IMR-90 (cell line): ENCODE measurements around the gene ARID5A. TPM values are rescaled to one million over a fixed set of nuclear protein-coding genes. Genes with fewer than 3 reads are reported as not detected.

Experiments
- ATAC-seq: fragments of 200-7000 bp; cut with Tn5 transposase; 2 replicates; pipeline ENCODE4 v1.9.1; 2020; ENCODE audit warnings: low read depth, mild to moderate bottlenecking, moderate library complexity
- BruUV-seq: library from RNA; stranded (reverse); fragments of 400-500 nt; replicated peaks from 2 replicates; lab custom pipeline; 2021; lab: Mats Ljungman, UMichigan
- CTCF ChIA-PET: fragments of 300-600 bp; formaldehyde crosslinking; extraction: SDS; loops from one replicate; lab custom pipeline; 2021; ENCODE audit warnings: antibody characterized with exemption; lab: Yijun Ruan, JAX
- POLR2A ChIA-PET: fragments of 300-600 bp; sonication (Branson Sonifier 250); formaldehyde crosslinking; loops from one replicate; lab custom pipeline; 2022; ENCODE audit warnings: antibody characterized with exemption; ENCODE audit not compliant: unreplicated experiment; lab: Charles Lee
- DNase-seq: peaks from one replicate; pipeline ENCODE4 v3.0.0; 2013
- H2AFZ ChIP-seq: replicated peaks from 2 replicates; pipeline ENCODE3; 2013; ENCODE audit warnings: low read length, mild to moderate bottlenecking; ENCODE audit not compliant: poor library complexity
- H2AK5ac ChIP-seq: 2 replicates; pipeline ENCODE4 v1.6.1; 2013; ENCODE audit warnings: low read depth, low read length, inconsistent platforms
- H2AK9ac ChIP-seq: replicated peaks from 2 replicates; pipeline ENCODE3; 2013; ENCODE audit warnings: mild to moderate bottlenecking, low read depth, low read length, moderate library complexity; ENCODE audit not compliant: poor library complexity
- H2BK120ac ChIP-seq: 2 replicates; pipeline ENCODE4 v1.6.1; 2013; ENCODE audit warnings: low read depth, low read length, inconsistent platforms
- H2BK15ac ChIP-seq: 3 replicates; pipeline ENCODE4 v1.6.1; 2013; ENCODE audit warnings: low read depth, low read length, inconsistent platforms
- H2BK20ac ChIP-seq: 2 replicates; pipeline ENCODE4 v1.6.1; 2013; ENCODE audit warnings: low read depth, mild to moderate bottlenecking, inconsistent platforms, low read length, moderate library complexity
- H2BK5ac ChIP-seq: 2 replicates; pipeline ENCODE4 v1.6.1; 2013; ENCODE audit warnings: mild to moderate bottlenecking, low read depth, low read length, inconsistent platforms; ENCODE audit not compliant: poor library complexity, severe bottlenecking
- H3K14ac ChIP-seq: replicated peaks from 2 replicates; pipeline ENCODE4 v1.6.1; 2013; ENCODE audit warnings: low read depth, low read length, inconsistent platforms
- H3K18ac ChIP-seq: 2 replicates; pipeline ENCODE4 v1.6.1; 2013; ENCODE audit warnings: low read depth, low read length, control low read depth
- H3K23ac ChIP-seq: 2 replicates; pipeline ENCODE4 v1.6.1; 2013; ENCODE audit warnings: low read depth, low read length, inconsistent platforms
- H3K27ac ChIP-seq: 2 replicates; pipeline ENCODE4 v1.5.1; 2013; ENCODE audit warnings: mild to moderate bottlenecking, control low read depth, low read length; ENCODE audit not compliant: insufficient read depth
- H3K27me3 ChIP-seq: 2 replicates; pipeline ENCODE4 v1.6.1; 2013; ENCODE audit warnings: low read length; ENCODE audit not compliant: control insufficient read depth, insufficient read depth
- H3K36me3 ChIP-seq: 2 replicates; pipeline ENCODE4 v1.6.1; 2013; ENCODE audit warnings: low read length, mixed read lengths; ENCODE audit not compliant: control insufficient read depth, insufficient read depth
- H3K4ac ChIP-seq: 2 replicates; pipeline ENCODE4 v1.6.1; 2013; ENCODE audit warnings: low read depth, low read length, inconsistent platforms
- H3K4me1 ChIP-seq: 2 replicates; pipeline ENCODE4 v1.6.1; 2013; ENCODE audit warnings: low read length, mixed read lengths; ENCODE audit not compliant: control insufficient read depth, insufficient read depth
- H3K4me2 ChIP-seq: 2 replicates; pipeline ENCODE4 v1.6.1; 2013; ENCODE audit warnings: low read depth, mild to moderate bottlenecking, control low read depth, low read length, moderate library complexity
- H3K4me3 ChIP-seq: 2 replicates; pipeline ENCODE4 v1.5.1; 2013; ENCODE audit warnings: low read depth, mild to moderate bottlenecking, control low read depth, low read length, moderate library complexity; ENCODE audit not compliant: insufficient read depth
- H3K56ac ChIP-seq: 2 replicates; pipeline ENCODE4 v1.6.1; 2013; ENCODE audit warnings: low read length, inconsistent platforms; ENCODE audit not compliant: insufficient read depth; ENCODE audit errors: extremely low read depth
- H3K79me1 ChIP-seq, 2 experiments: 2 replicates each; pipeline ENCODE4 v1.6.1; 2013; ENCODE audit warnings: low read length in 2 of 2, inconsistent platforms in 1 of 2, low read depth in 1 of 2
- H3K9ac ChIP-seq: 2 replicates; pipeline ENCODE4 v1.6.1; 2013; ENCODE audit warnings: low read depth, low read length, control low read depth
- H3K9me1 ChIP-seq: 2 replicates; pipeline ENCODE4 v1.6.1; 2013; ENCODE audit warnings: low read length, inconsistent platforms; ENCODE audit not compliant: insufficient read depth
- H3K9me3 ChIP-seq: 2 replicates; pipeline ENCODE4 v1.6.1; 2013; ENCODE audit warnings: low read length; ENCODE audit not compliant: control insufficient read depth, insufficient read depth
- H4K20me1 ChIP-seq: 2 replicates; pipeline ENCODE4 v1.6.1; 2013; ENCODE audit warnings: low read length, inconsistent platforms; ENCODE audit not compliant: insufficient read depth
- H4K5ac ChIP-seq: 2 replicates; pipeline ENCODE4 v1.6.1; 2013; ENCODE audit warnings: mild to moderate bottlenecking, low read depth, low read length, control low read depth
- H4K8ac ChIP-seq, 2 experiments: 2 replicates each; pipeline ENCODE4 v1.6.1; 2013; ENCODE audit warnings: low read depth in 2 of 2, low read length in 2 of 2, control low read depth in 1 of 2, inconsistent platforms in 1 of 2
- H4K91ac ChIP-seq: 2 replicates; pipeline ENCODE4 v1.6.1; 2013; ENCODE audit warnings: low read depth, low read length, inconsistent platforms; ENCODE audit not compliant: insufficient read depth
- CHD1 ChIP-seq: IDR thresholded peaks from 2 replicates; pipeline ENCODE4 v1.6.1; 2012; ENCODE audit warnings: low read depth, low read length, improper control_type of control experiment
- RAD21 ChIP-seq: IDR thresholded peaks from 2 replicates; pipeline ENCODE4 v1.6.1; 2012; ENCODE audit warnings: low read length, improper control_type of control experiment
- WGBS, 2 experiments: methylation state at CpG; one replicate each; pipeline versions ENCODE4 v1.1.5 to v1.1.7; 2013; ENCODE audit warnings: missing lambda C conversion rate in 2 of 2; ENCODE audit not compliant: insufficient read length in 1 of 2; ENCODE audit errors: extremely low coverage in 2 of 2; 5-methylcytosine and 5-hydroxymethylcytosine counted together
- dilution Hi-C: fragments of 300-500 bp; cut with HindIII; formaldehyde crosslinking; loops from one replicate; pipeline ENCODE4 v1.14.3; 2018; ENCODE audit warnings: low sequenced_read_pairs; ENCODE audit not compliant: unreplicated experiment
- in situ Hi-C: fragments of 300-500 bp; cut with MboI; formaldehyde crosslinking; loops from 3 replicates; pipeline ENCODE4 v1.14.3; 2019; ENCODE audit warnings: low sequenced_read_pairs, inconsistent platforms, mixed read lengths
- intact Hi-C: fragments of 100-400 bp; cut with micrococcal nuclease; formaldehyde crosslinking; loops from 2 replicates; pipeline ENCODE4 v1.10.0; 2022
- polyA plus RNA-seq, 3 experiments: library from polyadenylated mRNA; depleted of rRNA; stranded (reverse); fragments of >200 nt; gene quantifications; 2 replicates each; pipeline ENCODE4 v1.2.3, GENCODE V29; 2012; ENCODE audit warnings: low replicate concordance in 1 of 3
- total RNA-seq: library from RNA; depleted of rRNA; stranded (reverse); fragments of >200 nt; gene quantifications from 2 replicates; pipeline ENCODE4 v1.2.3, GENCODE V29; 2012

The ARID5A gene
- total and polyA plus RNA-seq, 2 of the 4 experiments (the other 2 are of a cell fraction): 2.3 to 6.7 TPM

DNA sequence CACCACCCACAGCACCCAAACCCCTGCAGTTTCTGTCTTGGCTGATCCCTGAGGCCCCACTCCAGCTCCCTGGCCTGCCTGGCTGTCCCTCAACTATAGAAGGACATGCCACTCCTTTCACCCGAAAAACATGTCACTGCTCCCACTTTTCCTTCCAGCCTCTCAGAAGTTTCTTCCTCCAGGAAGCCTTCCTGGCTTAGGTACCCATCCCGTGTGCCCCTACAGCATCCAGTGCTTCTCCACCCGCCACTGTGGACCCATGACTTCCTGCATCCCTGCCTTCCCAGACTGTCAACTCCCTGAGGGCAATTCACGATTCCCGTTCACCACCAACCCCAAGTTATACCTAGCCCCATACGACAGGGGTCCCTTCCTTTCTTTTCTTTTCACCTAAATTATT, 21.5 kb downstream of the ARID5A start:
- H4K91ac ChIP-seq: no peak overlapping the region
- TF ChIP-seq RAD21 (no peak), CHD1 (no peak)
- ChIA-PET POLR2A (no interaction called here), CTCF (no interaction called here)
- no peaks in the 10 kb centered on the region for H3K36me3 ChIP-seq
- intact Hi-C loops (no loop called here), in situ Hi-C loops (no loop called here), dilution Hi-C loops (no loop called here)
- no peak overlapping the region for H2BK20ac ChIP-seq
- no peak for DNase-seq
- H3K4me1 ChIP-seq: no peaks in the 10 kb centered on the region
- H4K8ac ChIP-seq: no peak overlapping the region
- no peak overlapping the region for H2BK15ac ChIP-seq
- H3K4me2 ChIP-seq: no peak overlapping the region
- H2BK5ac ChIP-seq: no peak overlapping the region
- H2AK9ac ChIP-seq: no peak overlapping the region
- H4K20me1 ChIP-seq: no peaks in the 10 kb centered on the region
- peaks cover 3% of the 10 kb centered on the region; the same call in 1 of the 2 replicates for H3K9me1 ChIP-seq
- 91% methylated on average over 4 of the region's 6 CpGs; no CpG with 5 or more reads in 1 of the 2 experiments for WGBS, 2 experiments
- H2BK120ac ChIP-seq: no peak overlapping the region
- peaks cover 2% of the 10 kb centered on the region; the same call in 1 of the 2 replicates for H3K27me3 ChIP-seq
- H2AK5ac ChIP-seq: no peak overlapping the region
- no peak for ATAC-seq
- no peak overlapping the region for H2AFZ ChIP-seq
- no TSS peak for BruUV-seq
- H4K5ac ChIP-seq: no peak overlapping the region
- no peak overlapping the region for H3K27ac ChIP-seq
- no peaks in the 10 kb centered on the region for H3K79me1 ChIP-seq
- peaks cover 8% of the 10 kb centered on the region; the same call in 1 of the 2 replicates for H3K9me3 ChIP-seq
- no peak overlapping the region for H3K18ac ChIP-seq
- no peak overlapping the region for H3K23ac ChIP-seq
- H3K14ac ChIP-seq: no peak overlapping the region
- no peak overlapping the region for H3K9ac ChIP-seq
- H3K4ac ChIP-seq: no peak overlapping the region
- H3K56ac ChIP-seq: no peak overlapping the region
- no peak overlapping the region for H3K4me3 ChIP-seq
